Epithelial cell of esophagus (primary cell): ENCODE results near the gene CNTROB.
"Not testable (repeated sequence)": the region's sequence is repeated elsewhere in the genome, so short reads cannot be mapped to it uniquely, and the experiment has no call there.

Experiments
- DNase-seq: peaks from one replicate; pipeline ENCODE4 v3.0.0; 2010; ENCODE audit warnings: low read depth
- H3K4me3 ChIP-seq: 2 replicates; pipeline ENCODE4 v1.5.1; 2011; ENCODE audit warnings: mild to moderate bottlenecking, low read length, control low read depth
- TF ChIP-seq, protein P1 (sequence below): IDR thresholded peaks from 2 replicates; pipeline ENCODE4 v1.5.1; 2011; ENCODE audit warnings: low read depth, mild to moderate bottlenecking, low read length, control low read depth, inconsistent platforms; ENCODE audit not compliant: insufficient read depth; ENCODE audit errors: missing control alignments

Gene CNTROB

DNA sequence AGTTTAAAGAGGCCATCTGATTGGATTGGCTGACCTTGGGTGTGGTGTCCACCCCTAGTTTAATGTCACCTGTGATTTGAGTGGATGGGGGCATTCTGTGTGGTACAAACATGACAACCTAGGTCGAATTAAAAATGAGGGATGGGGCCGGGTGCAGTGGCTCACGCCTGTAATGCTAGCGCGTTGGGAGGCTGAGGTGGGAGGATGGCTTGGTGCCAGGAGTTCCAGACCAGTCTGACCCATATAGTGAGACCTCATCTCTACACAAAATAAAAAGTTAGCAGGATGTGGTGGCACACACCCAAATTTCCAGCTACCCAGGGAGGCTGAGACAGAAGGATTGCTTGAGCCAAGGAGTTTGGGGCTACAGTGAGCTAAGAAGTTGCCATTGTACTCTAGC, 14.4 kb downstream of the CNTROB start:
- TF ChIP-seq, protein P1, sequence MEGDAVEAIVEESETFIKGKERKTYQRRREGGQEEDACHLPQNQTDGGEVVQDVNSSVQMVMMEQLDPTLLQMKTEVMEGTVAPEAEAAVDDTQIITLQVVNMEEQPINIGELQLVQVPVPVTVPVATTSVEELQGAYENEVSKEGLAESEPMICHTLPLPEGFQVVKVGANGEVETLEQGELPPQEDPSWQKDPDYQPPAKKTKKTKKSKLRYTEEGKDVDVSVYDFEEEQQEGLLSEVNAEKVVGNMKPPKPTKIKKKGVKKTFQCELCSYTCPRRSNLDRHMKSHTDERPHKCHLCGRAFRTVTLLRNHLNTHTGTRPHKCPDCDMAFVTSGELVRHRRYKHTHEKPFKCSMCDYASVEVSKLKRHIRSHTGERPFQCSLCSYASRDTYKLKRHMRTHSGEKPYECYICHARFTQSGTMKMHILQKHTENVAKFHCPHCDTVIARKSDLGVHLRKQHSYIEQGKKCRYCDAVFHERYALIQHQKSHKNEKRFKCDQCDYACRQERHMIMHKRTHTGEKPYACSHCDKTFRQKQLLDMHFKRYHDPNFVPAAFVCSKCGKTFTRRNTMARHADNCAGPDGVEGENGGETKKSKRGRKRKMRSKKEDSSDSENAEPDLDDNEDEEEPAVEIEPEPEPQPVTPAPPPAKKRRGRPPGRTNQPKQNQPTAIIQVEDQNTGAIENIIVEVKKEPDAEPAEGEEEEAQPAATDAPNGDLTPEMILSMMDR, result no peak
- H3K4me3 ChIP-seq, result no peak overlapping the region
- no peak for DNase-seq

DNA sequence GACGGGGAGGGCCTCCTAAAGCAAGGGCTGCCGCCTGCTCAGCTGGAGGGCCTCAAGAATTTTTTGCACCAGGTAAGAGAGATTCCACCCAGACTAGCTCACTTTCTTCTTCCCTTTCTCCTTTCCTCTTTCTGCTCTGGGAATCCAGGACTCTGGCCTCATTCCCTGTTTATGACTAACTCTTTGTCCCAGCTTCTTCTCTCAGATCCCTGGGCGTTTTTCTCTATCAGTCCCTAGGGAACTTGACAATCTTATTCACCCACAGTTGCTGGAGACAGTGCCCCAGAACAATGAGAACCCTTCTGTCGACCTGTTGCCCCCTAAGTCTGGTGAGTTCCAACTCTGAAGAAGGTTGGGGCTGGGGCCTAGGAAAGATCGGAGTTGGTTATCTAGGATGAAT, 15.6 kb downstream of the CNTROB start:
- TF ChIP-seq, protein P1, result no peak
- no peak for DNase-seq
- H3K4me3 ChIP-seq, result no peak overlapping the region

DNA sequence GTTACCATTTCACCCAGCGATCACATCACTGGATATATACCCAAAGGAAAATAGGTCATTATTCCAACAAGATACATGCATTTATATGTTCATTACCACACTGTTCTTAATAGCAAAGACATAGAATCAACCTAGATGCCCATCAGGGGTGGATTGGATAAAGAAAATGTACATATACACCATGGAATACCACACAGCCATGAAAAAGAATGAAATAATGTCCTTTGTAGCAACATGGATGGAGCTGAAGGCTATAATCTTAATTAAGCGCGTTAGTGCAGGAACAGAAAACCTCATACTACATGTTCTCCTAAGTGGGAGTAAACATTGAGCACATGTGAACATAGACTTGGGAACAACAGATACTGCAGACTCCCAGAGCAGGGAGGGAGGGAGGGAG, 18.6 kb downstream of the CNTROB start:
- no peak overlapping the region for H3K4me3 ChIP-seq
- DNase-seq, result no peak
- TF ChIP-seq, protein P1, result no peak

DNA sequence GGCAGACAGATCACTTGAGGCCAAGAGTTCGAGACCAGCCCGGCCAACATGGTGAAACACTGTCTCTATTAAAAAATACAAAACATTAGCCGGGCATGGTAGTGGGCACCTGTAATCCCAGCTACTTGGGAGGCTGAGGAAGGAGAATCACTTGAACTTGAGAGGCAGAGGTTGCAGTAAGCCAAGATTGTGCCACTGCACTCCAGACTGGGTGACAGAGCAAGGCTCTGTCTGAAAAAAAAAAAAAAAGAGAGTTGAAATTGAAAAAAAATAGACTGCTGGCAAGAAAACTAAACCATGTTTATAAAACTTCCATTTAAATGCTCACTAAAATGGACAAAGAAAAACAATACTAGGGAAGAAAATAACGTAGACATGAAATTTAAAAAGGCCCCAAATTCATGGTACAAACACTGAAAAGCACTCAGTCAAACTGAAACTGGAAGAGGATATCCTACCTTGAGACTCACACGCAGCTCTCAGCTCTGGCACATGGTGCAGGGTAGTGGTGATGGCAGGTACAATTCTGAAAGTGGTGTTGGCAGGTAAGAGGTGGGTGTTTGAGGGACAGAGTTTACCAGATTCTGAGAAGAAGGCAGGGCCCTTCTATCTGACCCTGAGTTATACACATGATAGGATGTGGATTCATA, 19.3 kb downstream of the CNTROB start:
- H3K4me3 ChIP-seq, result no peak overlapping the region
- TF ChIP-seq, protein P1, result no peak
- DNase-seq, result no peak

DNA sequence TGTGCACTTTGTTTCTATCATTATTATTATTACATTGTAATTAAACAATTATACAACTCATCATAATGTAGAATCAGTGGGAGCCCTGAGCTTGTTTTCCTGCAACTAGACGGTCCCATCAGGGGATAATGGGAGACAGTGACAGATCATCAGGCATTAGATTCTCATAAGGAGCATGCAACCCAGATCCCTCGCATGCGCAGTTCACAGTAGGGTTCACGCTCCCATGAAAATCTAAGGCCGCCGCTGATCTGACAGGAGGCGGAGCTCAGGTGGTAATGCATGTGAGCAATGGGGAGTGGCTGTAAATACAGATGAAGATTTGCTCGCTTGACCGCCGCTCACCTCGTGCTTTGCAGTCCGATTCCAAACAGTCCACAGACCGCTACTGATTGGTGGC, 21.3 kb downstream of the CNTROB start:
- not testable (repeated sequence) for DNase-seq, H3K4me3 ChIP-seq

DNA sequence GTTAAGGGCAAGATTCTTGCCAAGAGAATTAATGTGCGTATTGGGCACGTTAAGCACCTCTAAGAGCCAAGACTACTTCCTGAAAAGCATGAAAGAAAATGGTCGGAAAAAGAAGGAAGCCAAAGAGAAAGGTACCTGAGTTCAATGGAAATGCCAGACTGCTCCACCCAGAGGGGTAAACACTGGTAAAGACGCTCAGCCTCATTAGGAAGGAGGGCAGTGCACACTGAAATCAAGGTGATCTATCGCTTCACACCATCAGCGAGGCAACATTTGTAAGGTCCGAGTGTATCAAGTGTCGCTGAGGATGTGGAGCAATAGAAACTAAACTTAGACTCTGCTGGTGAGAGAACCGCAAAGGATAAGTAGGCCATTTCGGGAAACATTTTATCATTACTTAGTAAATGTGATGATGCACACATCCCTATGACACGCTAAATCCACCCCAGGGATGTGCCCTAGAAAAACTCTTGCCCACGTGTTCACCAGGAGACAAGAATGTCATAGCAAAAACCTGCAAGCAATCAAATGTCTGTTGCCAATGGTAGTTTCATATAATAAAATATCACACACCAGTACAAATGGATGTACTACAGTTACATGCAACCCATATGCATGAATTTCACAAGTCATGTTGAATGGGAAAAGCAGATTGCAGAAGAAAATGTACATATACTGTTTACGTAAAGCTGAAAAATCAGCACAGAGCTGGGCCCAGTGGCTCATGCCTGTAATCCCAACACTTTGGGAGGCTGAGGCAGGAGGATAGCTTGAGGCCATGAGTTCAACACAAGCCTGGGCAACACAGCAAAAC, 23.6 kb downstream of the CNTROB start:
- no peak for DNase-seq
- TF ChIP-seq, protein P1, result no peak
- no peak overlapping the region for H3K4me3 ChIP-seq

DNA sequence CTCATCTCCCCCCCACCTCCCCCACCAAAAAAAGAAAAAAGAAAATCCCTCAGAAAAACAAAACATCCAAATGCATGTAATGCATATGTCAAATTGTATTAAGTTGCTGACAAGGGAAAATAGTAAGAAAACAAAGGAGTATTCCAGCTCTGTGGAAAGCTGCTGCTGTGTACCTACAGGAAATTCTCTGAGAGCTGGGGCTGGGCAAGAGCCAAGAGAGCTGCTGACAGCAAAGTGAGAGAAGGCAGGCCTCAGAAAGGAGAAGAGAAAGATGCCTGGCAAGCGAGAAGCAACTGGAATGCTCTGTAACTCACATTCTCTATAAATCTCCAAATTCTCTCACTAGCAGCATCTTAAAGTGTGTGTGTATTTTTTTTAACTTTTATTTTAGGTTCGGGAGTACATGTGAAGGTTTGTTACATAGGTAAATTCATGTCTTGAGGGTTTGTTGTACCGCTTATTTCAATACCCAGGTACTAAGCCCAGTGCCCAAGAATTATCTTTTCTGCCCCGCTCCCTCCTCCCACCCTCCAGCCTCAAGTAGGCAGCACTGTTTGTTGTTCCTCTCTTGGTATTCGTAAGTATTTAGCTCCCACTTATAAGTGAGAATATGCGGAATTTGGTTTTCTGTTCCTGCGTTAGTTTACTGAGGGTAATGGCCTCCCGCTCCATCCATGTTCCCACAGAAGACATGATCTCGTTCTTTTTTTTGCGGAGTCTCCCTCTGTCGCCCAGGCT, 24.4 kb downstream of the CNTROB start:
- DNase-seq, result no peak
- H3K4me3 ChIP-seq, result no peak overlapping the region
- TF ChIP-seq, protein P1, result no peak
